ENCODE results near the gene HOATZ.

The HOATZ gene

DNA sequence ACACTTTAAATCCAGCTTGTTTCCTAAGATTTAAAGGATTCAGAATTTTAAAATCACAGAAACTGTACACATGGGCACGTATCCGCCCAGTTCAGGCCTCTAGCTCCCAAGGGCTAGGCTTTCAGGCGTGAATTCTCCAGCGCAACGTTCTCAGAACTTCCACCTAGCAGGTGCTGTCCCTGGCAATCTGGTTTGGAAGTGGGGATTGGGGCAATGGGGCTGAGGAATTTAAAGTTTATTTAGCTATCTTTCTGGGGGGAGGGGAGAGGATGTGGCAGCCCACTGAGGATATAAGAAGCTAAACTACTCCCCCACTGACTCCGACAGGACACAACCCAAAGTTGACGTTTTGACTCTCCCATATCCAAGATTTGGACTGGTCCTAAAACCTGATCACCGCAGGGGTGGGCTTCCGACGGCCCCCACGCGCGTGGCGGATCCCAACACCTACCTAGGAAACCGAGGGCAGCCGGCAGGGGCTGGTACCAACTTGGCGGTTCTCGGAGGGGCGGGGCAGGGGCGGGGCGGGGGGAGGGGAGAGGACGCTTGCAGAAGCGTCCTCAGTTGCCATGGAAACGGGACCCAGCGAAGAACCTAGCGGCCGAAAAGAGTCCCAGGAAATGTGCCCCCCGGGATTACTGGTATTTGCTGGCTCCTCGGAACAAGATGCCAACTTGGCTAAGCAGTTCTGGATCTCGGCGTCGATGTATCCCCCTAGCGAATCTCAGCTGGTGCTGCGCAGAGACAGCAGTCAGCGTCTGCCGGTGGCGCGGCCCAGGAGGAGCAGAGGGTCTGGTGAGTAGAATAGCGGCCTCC, at the start of gene HOATZ:
Gene HOATZ (plus strand): TSS at position 563 of the 816 bp plus-strand sequence. CDS start 7 bp downstream, at position 570.
- DNase-seq (ENCODE audit: low read depth in 2 of 3, low spot score in 1 of 3), result no peak

DNA sequence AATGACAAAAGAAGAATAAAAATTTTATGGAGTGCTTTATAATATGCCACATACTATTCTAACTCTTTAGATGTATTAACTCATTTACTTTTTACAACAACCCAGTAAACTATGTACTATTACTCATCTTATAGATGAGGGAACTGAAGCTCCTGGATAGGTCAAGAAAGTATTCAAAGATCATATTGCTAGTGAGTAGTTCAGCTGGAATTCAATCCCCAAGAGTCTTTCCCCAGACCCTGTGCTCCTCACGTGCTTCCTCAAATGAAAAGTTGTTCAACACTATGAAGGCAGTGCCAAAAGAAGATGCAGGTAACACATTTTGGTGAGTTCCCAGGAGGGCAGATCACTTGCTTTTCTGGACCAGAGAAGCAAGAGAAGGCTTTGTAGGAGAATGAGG, 49.2 kb upstream of the HOATZ start:
- DNase-seq (ENCODE audit: low read depth in 2 of 3, low spot score in 1 of 3), result no peak

DNA sequence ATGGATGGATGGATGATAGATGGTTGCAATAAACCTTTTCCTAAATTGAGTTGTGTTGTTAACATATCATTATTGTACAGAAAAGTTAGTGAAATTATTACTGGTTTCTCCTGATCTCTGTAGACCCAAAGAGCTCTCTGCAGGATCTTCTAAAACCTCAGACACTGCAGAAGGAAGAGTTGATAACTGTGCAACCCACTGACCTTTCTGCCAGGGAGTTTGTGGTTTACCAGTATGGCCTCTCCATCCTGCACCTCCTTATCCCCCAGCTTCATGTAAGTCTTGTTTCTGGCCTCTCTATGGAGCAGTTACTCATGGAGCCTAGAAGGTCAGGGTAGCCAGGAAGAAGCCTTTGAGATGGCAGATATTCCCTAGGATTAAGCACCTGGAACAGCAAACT, 48.0 kb upstream of the HOATZ start:
- DNase-seq (ENCODE audit: low read depth in 2 of 3, low spot score in 1 of 3), result no peak

DNA sequence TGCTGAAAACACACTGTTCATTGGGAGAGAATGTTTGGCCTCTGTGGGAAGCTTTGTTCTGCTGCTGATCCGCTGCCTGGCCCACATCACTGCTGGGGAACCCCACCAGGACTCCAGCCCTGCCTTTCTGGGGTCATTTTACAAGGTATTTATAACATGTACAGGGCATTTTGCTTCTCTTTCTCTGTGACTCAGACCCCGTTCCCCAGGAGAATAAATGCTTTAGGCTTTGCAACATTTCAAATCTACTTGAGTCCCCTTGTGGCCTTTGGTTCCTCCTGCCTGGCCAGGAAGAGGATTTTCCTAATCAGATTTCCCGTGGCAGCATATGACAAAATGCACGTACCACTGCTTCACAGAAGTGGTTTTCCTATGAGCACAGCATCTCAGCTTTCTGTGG, 45.4 kb upstream of the HOATZ start:
- DNase-seq (ENCODE audit: low read depth in 2 of 3, low spot score in 1 of 3), result no peak

DNA sequence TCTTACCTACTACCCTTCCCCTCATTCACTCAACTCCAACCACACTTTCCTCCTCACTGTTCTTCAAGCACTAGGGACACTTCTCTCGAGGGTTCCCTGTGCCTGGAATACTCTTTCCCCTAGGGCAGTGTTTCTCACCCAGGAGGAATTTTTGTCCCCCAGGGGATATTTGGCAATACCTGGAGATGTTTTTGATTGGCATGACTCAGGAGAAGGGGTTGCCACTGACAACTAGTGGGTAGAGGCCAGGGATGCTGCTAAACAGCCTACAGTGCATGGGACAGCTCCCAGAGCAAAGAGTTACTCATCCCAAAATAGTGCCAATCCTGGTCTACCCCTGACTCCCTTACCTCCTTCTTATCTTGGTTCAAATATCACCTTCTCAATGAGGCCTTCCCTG, 42.4 kb upstream of the HOATZ start:
- no peak for DNase-seq (ENCODE audit: low read depth in 2 of 3, low spot score in 1 of 3)

DNA sequence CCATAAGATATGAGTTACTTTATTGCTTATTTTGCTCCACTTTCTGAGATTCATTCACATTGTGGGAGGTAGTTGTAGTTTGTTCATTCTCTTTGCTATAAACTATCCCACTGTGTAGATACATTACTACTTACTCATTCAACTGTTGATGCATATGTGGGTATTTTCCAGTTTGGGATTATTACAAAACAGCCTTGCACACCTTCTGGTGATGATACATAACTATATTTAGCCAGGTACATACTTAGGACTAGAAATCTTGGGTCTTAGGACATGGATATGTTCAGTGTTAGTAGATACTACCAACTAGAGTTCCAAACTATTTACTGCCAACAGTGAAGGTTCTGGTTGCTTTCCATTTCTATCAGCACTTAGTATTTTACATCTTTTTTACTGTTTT, 40.1 kb upstream of the HOATZ start:
- DNase-seq (ENCODE audit: low read depth in 2 of 3, low spot score in 1 of 3), result no peak

DNA sequence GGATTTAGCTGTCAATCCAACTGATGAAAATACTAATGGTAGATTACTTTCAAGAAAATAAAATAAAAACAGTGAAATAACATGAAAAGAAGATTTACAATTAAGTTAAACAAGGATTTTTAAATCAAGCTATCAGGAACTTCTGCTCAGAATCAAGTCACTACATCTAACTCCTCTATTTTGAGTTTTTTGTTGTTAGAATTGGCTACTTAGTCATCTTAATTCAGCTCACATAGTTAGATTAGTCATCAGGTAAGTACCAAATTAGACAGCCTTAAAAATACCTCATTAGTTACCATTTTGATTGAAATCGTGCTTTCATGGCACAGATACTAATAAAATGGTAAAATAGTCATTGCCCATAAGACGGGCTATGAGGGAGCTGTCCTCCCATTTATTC, 38.2 kb upstream of the HOATZ start:
- no peak for DNase-seq (ENCODE audit: low read depth in 2 of 3, low spot score in 1 of 3)

DNA sequence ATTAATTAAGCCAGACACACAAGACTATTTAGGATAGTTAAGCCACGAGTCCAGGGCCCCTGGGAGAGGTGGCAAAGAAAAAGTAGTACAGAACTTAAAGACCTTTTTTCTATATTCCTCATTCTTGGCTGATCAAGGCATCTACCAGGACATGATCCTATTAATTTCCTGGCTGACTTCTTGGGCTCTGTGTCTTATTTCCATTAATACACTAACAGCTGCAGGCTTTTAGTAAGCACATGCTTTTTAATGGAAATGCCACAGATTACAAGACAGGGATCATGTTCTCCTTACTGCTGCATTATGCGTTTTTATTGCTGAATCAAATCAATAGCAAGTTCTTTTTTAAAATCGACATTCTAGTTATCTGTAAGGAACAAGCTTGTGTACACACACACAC, 37.6 kb upstream of the HOATZ start:
- no peak for DNase-seq (ENCODE audit: low read depth in 2 of 3, low spot score in 1 of 3)

DNA sequence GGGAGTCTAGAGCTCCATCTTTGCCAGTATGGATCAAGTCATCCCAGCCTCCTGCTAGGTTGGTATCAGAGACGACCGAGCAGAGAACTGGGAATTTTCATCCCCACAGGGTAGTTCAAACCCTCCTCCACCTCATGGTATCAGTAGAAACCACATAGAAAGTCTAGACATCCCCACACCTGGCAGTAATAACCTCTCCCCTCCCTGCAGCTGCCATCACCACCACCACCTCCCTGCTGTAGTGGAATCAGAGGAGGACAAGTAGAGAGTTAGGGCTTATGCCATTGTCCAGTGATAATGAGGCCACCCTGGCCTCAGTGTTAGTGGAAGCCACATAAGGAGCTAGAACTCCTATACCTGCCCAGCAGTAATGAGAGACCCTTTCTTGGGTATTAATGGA, 36.7 kb upstream of the HOATZ start:
- DNase-seq (ENCODE audit: low read depth in 2 of 3, low spot score in 1 of 3), result no peak

DNA sequence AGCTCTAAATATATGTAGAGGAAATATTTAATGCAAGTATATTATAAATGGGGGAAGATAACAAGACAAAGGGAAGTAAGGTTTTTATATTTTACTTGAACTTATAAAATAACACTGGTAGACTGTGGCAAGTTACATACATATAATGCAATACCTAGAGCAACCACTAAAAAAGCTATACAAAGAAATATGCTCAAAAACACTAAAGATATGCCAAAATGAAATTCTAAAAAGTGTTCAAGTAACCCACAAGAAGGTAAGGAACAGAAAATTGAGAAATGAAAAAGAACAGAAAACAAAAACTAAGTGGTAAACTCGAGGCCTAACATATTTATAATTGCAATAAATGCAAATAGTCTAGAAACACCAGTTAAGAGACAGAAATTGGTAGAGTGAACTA, 34.9 kb upstream of the HOATZ start:
- no peak for DNase-seq (ENCODE audit: low read depth in 2 of 3, low spot score in 1 of 3)

DNA sequence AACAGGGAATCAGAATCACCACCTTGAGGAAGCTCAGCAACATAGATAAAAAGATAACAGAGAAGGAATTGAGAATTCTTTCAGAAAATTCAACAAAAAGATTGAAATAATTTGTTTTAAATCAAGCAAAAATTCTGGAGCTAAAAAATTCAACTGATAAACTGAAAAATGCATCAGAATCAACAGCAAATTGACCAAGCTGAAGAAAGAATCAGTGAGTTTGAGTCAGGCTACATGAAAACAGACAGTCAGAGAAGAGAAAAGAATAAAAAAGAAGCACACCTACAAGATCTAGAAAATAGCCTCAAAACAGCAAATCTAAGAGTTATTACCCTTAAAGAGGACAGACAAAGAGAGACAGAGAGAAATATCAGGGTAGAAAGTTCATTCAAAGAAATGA, 31.1 kb upstream of the HOATZ start:
- no peak for DNase-seq (ENCODE audit: low read depth in 2 of 3, low spot score in 1 of 3)

DNA sequence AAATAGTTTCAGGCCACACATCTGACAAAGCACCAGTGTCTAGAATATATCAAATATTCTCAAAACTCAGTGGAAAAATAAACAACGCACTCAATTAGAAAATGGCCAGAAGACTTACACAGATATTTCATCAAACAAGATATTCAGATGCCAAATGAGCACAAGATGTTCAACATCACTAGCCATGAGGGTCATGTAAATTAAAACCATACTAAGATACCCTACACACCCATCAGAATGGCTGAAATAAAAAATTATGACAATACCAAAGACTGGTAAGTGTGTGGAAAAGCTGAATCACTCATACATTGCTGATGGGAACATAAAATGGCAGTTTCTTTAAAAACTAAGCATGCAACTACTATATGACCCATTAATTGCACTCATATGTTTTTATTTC, 24.1 kb upstream of the HOATZ start:
- DNase-seq (ENCODE audit: low read depth in 2 of 3, low spot score in 1 of 3), result no peak

DNA sequence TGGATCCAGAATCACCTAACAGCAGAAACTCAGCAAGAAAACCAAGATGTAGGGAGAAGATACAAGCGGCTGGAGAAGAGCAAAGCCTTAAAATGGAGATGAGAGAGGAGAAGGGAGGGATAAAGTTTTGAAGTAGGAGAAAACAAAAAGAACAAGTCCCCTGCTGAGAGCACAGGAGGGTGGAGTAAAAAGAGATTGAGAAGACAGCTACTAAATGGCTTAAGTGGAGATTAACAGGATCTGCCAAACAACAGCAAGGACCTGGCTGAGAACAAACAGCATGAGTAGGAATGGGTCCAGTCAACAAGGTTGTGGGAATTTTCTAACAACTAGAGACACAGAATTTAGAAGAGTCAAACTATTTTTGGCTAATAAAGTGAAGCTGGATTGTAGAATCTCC, 20.5 kb upstream of the HOATZ start:
- no peak for DNase-seq (ENCODE audit: low read depth in 2 of 3, low spot score in 1 of 3)

DNA sequence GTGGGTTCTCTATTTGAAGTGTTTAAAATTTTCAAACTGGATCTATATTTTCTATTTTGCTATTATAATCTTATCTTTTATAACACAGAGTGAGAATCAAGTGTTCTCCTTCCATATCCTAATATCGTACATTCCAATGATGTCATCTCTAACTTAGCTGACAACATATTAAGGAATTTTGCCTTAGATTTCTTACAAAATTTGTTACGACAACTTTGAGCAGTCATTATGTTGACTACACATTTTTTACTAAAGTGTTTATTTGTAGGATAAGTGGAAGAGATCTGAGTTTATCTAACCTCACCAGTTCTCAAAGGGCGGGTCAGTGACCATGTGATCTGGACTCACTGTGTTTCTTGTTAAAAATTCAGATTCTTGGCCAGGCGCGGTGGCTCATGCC, 15.1 kb upstream of the HOATZ start:
- DNase-seq (ENCODE audit: low read depth in 2 of 3, low spot score in 1 of 3), result no peak

DNA sequence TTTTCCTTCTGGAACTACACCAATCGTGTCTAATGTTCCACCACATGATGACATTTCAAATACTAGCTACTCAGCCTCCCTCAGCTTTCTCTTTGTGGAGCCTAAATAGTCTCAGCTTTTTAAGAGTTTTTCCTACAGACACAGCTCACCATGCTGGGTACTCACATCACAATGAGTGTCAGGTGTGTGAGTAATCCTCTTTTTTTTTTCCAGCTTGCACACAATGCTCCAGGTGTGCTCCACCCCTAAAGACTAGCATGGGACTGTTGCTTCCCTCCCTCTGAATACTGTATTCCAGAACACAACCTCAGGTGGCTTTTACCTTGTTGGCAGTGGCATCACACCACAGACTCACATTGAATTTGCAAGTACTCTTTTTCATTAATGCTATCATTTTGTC, 14.1 kb upstream of the HOATZ start:
- no peak for DNase-seq (ENCODE audit: low read depth in 2 of 3, low spot score in 1 of 3)

DNA sequence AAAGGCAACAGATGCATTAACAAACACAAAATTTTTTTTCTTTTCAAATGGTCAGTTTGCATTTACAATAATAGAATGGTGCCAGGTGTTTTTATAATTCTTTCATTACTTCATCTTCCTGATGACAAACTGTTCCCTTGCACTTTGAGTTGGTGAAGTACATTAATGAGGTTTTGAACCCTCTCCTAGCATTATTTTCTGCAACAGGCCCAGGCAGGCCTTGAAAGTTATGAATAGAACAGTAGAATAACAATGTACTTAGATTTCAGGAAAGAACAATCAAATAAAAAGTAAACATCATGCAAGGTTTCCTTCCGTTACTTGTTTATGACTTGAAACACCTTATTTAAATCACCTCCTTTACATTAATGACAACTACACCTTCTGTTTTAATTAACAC, 12.0 kb upstream of the HOATZ start:
- no peak for DNase-seq (ENCODE audit: low read depth in 2 of 3, low spot score in 1 of 3)

DNA sequence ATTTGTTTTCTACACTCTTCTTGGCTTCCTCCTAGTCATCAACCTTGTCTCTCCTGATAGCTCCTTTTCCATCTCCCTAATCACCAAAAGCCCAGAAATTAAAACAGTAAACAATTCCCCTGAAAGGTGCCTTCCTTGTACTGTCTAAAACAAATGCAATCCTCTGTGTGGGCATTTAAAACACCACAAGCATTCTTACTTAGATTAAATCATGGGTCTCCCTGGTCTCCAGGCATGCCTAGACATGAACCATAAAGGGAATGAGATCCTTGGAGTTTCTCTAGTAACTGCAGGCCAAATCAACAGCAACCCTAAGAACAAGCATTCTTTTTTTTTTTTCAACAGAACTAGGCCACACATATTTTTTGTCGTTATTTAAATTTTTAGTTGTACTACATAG, 4.3 kb upstream of the HOATZ start:
- no peak for DNase-seq (ENCODE audit: low read depth in 2 of 3, low spot score in 1 of 3)

DNA sequence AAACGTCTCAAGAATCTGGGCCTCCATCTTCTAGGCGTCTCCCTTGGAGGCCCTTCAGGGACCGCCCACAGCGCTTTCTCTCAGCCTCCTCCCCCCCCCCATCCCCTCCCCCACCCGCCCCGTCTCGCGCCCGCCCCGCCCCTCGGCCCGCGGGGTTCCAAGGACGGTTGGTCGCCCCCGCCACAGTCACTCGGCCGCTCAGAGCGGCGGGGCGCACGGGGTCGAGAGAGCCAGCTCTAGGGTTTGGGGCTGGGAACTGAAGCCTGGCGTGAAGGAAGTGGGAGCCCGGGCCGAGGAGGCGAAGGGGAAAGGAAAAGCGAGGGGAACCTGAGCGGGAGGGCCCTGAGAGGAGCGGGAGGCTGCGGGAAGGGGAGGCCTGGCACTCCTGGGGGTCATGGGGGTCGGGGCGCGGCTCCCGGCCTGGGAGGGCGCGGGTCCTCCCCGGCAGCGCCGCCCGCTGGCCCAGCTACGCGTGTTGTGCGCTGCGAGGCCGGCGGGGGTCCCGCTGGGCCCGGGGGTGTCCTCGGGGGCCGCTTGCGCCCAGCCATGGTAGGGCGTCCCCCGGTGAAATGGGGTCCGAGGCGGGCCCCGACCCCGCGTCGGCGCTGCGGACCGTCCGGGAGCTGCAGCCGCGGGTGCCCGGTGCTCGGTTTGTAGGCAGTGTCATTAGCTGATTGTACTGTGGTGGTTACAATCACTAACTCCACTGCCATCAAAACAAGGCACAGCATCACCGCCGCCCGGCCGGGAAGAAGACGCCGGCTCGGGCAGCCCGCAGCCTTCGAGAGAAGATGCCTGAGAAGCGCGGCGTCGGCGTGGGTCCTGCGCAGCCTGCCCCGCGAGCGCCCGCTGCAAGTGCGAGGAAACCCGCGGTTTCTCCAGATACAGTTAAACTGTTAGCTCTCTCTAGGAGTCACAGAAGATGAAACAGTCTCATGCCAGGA, 2.0 kb upstream of the HOATZ start, which contains the start of gene BTG4:
Gene BTG4 (minus strand): TSS at position 91 of the 944 bp plus-strand sequence. CDS start 13,610 bp downstream, outside the sequence.
- DNase-seq (ENCODE audit: low read depth in 2 of 3, low spot score in 1 of 3), result no peak

DNA sequence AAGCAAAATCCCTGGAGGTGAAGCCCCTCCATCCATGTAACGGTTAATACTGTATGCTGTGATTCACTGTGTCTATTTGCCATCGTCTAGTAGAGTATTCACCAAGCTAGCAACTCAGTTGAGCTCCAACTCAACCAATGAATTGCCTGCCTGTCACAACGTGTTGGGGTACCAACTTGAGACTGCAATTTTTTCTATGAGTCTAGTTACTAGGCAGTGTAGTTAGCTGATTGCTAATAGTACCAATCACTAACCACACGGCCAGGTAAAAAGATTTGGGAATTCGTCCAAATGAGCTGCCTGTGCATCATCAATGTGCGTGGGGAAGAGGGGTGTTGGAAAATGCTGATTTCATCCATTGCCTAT, 1.4 kb upstream of the HOATZ start:
- DNase-seq (ENCODE audit: low read depth in 2 of 3, low spot score in 1 of 3), result no peak

DNA sequence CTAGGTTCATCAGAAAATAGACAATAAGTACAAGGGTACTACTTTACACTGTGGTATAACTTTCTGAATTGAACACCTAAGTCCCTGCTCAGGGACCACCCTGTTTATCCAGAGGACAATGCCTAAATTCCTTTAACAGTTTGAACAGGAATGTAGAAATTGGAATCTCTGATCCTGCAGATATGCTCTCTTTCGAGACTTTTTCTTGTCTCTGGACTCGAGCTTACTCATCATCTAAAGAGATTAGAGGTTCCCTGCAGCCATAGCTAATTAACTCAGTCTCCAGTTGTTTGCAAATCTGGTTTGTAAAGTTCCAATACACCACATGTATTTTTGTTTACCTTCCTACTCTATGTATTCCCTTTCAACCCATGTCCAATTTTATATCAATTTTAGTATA, 1.0 kb downstream of the HOATZ start:
- DNase-seq (ENCODE audit: low read depth in 2 of 3, low spot score in 1 of 3), result no peak

DNA sequence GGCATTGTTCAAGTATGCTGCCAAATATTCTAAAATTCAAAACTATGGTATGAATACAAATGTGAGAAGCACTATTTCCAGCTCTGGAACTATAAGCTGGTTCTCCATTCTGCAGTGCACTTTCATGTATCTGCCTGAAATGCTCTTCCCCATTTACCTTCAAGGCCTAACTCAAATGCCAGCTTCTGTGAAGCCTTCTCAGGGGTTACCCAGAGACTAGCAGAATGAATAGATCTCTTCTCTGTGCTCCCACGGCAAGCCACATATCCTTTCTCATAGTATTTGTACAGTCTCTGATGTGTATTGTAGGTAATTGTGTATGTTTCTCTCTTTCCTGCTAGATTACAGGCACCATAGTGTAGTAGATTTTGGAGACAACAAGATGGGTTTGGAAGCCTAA, 4.1 kb downstream of the HOATZ start:
- DNase-seq (ENCODE audit: low read depth in 2 of 3, low spot score in 1 of 3), result no peak

DNA sequence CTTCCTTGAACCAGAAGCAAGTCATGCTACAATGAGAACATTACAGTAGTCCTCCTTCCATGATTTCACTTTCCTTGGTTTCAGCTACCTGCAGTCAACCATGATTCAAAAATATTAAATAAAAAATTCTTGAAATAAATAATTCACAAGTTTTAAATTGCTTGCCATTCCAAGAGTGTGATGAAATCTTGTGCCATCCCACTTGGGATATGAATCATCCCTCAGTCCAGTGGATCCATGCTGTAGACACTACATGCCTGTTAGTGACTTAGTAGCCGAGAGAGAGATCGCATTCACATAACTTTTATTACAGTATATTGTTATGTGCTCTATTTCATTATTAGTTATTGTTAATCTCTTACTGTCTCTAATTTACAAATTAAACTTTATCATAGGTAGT, 6.0 kb downstream of the HOATZ start:
- no peak for DNase-seq (ENCODE audit: low read depth in 2 of 3, low spot score in 1 of 3)
